K562 (cell line): ENCODE data around the gene DYNLT4. TPM values are rescaled to one million over a fixed set of nuclear protein-coding genes. Genes with fewer than 3 reads are reported as not detected.

ENCODE experiments used
- ATAC-seq: fragments of 200-7000 bp; cut with Tn5 transposase; 3 replicates; pipeline ENCODE4 v1.9.1; 2020; ENCODE audit warnings: moderate library complexity
- BruUV-seq: library from RNA; stranded (reverse); fragments of 400-500 nt; replicated peaks from 2 replicates; lab custom pipeline; 2021; lab: Mats Ljungman, UMichigan
- CTCF ChIA-PET: fragments of 300-600 bp; formaldehyde crosslinking; extraction: SDS; loops from one replicate; lab custom pipeline; 2021; ENCODE audit warnings: low intra/inter-chr PET ratio; lab: Yijun Ruan, JAX
- POLR2A ChIA-PET: fragments of 300-600, 350-650 bp; sonication (Branson Sonifier 250); formaldehyde crosslinking; extraction: SDS; loops from one replicate; lab custom pipeline; 2021; ENCODE audit warnings: antibody characterized with exemption, inconsistent platforms; lab: Yijun Ruan, JAX
- DNase-seq, 4 experiments: peaks; one replicate each; pipeline versions ENCODE4 v3.0.0 to v3.0.0-alpha.2; 2011 to 2018; ENCODE audit warnings: low spot score in 3 of 4, mixed read lengths in 3 of 4; ENCODE audit errors: extremely low read depth in 1 of 4
- FAIRE-seq: peaks from 2 replicates; lab custom pipeline; 2011; peaks lifted over from hg19 to GRCh38; lab: Jason Lieb, UNC
- H2AFZ ChIP-seq: 2 replicates; pipeline ENCODE4 v1.6.0; 2011; ENCODE audit warnings: low read depth, low read length, control low read depth, inconsistent platforms
- H3K27ac ChIP-seq: fragments of 200-600 bp; 3 replicates; pipeline ENCODE4 v1.8.0; 2011; ENCODE audit warnings: low read depth, mild to moderate bottlenecking, control low read depth, inconsistent platforms, low read length, moderate library complexity, mixed read lengths; ENCODE audit errors: extremely low read depth
- H3K27me3 ChIP-seq, 2 experiments: fragments of 300-600 bp in 1 of 2; 2 replicates in 1 of 2; 3 replicates in 1 of 2; pipeline versions ENCODE4 v1.6.0 to v1.8.0; 2011; ENCODE audit warnings: inconsistent platforms in 2 of 2, low read length in 2 of 2, mild to moderate bottlenecking in 1 of 2, mixed read lengths in 1 of 2, moderate library complexity in 1 of 2; ENCODE audit not compliant: control insufficient read depth in 2 of 2, insufficient read depth in 2 of 2
- H3K36me3 ChIP-seq: fragments of 300-600 bp; 3 replicates; pipeline ENCODE4 v1.8.0; 2011; ENCODE audit warnings: mild to moderate bottlenecking, low read length, inconsistent platforms; ENCODE audit not compliant: control insufficient read depth, insufficient read depth
- H3K4me1 ChIP-seq, 2 experiments: fragments of 200-600 bp in 1 of 2; replicated peaks in 1 of 2; 2 replicates in 1 of 2; 3 replicates in 1 of 2; pipeline versions ENCODE4 v1.5.1 to v1.8.0; 2011; ENCODE audit warnings: inconsistent platforms in 2 of 2, low read length in 2 of 2, mild to moderate bottlenecking in 1 of 2, mixed read lengths in 1 of 2, moderate library complexity in 1 of 2; ENCODE audit not compliant: control insufficient read depth in 2 of 2, insufficient read depth in 2 of 2
- H3K4me2 ChIP-seq: 2 replicates; pipeline ENCODE4 v1.6.1; 2011; ENCODE audit warnings: low read length, control low read depth, inconsistent platforms, mixed read lengths; ENCODE audit not compliant: insufficient read depth
- H3K4me3 ChIP-seq: fragments of 200-600 bp; sonication (generic), shearing (Covaris generic); 2 replicates; pipeline ENCODE4 v1.5.1; 2016; ENCODE audit warnings: control low read depth, inconsistent platforms
- H3K79me2 ChIP-seq: fragments of 200-600 bp; 3 replicates; pipeline ENCODE4 v1.8.0; 2011; ENCODE audit warnings: low read length, inconsistent platforms; ENCODE audit not compliant: control insufficient read depth, insufficient read depth
- H3K9ac ChIP-seq, 2 experiments: 2 replicates each; pipeline versions ENCODE4 v1.6.0 to v1.6.1; 2011; ENCODE audit warnings: low read depth in 2 of 2, low read length in 2 of 2, control low read depth in 1 of 2, inconsistent platforms in 1 of 2, mild to moderate bottlenecking in 1 of 2, mixed read lengths in 1 of 2; ENCODE audit not compliant: insufficient read depth in 1 of 2
- H3K9me1 ChIP-seq: one replicate; pipeline ENCODE4 v1.6.0; 2011; ENCODE audit warnings: inconsistent platforms, mild to moderate bottlenecking, low read length, moderate library complexity; ENCODE audit not compliant: control insufficient read depth, insufficient read depth
- H3K9me3 ChIP-seq: replicated peaks from 2 replicates; pipeline ENCODE4 v1.5.1; 2011; ENCODE audit warnings: low read depth, low read length, inconsistent platforms; ENCODE audit not compliant: control insufficient read depth, insufficient read depth
- H4K20me1 ChIP-seq: replicated peaks from 2 replicates; pipeline ENCODE4 v1.6.1; 2011; ENCODE audit warnings: low read length, inconsistent platforms, mixed read lengths; ENCODE audit not compliant: control insufficient read depth, insufficient read depth
- KLF16 ChIP-seq: IDR thresholded peaks from 2 replicates; pipeline ENCODE4 v1.6.1; 2016; ENCODE audit warnings: antibody characterized with exemption
- PKNOX1 ChIP-seq: fragments of 450-650 bp; IDR thresholded peaks from 2 replicates; pipeline ENCODE4 v1.6.1; 2016
- RBM17 ChIP-seq: fragments of 200-400 bp; formaldehyde crosslinking; IDR thresholded peaks from 2 replicates; pipeline ENCODE4 v1.6.1; 2017; ENCODE audit warnings: low read depth, mild to moderate bottlenecking, low read length, borderline replicate concordance
- TARDBP ChIP-seq: fragments of 450-650 bp; IDR thresholded peaks from 2 replicates; pipeline ENCODE4 v1.6.1; 2016
- VEZF1 ChIP-seq: fragments of 200-800 bp; sonication (Bioruptor generic); IDR thresholded peaks from 2 replicates; pipeline ENCODE4 v1.6.1; 2017; ENCODE audit warnings: missing genetic modification characterization, missing compliant biosample characterization
- ZC3H11A ChIP-seq: IDR thresholded peaks from 2 replicates; pipeline ENCODE4 v1.6.1; 2012; ENCODE audit warnings: low read depth, low read length, improper control_type of control experiment
- WGBS: fragments of 100-300 bp; shearing (Covaris generic); methylation state at CpG from one replicate; pipeline ENCODE4 v1.1.6; 2016; ENCODE audit warnings: low coverage, mixed read lengths; ENCODE audit not compliant: insufficient coverage; ENCODE audit errors: missing lambda C conversion rate; 5-methylcytosine and 5-hydroxymethylcytosine counted together
- in situ Hi-C: fragments of 300-500 bp; cut with MboI; formaldehyde crosslinking; loops from 4 replicates; pipeline ENCODE4 v1.15.0; 2018; ENCODE audit warnings: inconsistent platforms, mixed read lengths
- intact Hi-C: fragments of 100-400 bp; cut with micrococcal nuclease; formaldehyde crosslinking; loops from 2 replicates; pipeline ENCODE4 v1.14.2; 2022
- polyA plus RNA-seq, 8 experiments: library from polyadenylated mRNA; depleted of rRNA in 4 of 8; stranded (reverse) in 5 of 8; unstranded in 3 of 8; fragments of >200 nt; fragmentation: Nextera tagmentation in 2 of 8; fragmentation: Illumina TruSeq in 1 of 8; extraction: Ambion mirVana in 2 of 8; extraction: Trizol in 1 of 8; gene quantifications; 2 replicates each; pipeline versions ENCODE4 v1.2.1 to v1.2.3, GENCODE V29; 2011 to 2014; ENCODE audit warnings: inconsistent platforms in 1 of 8, missing spikeins in 1 of 8
- total RNA-seq, 7 experiments: library from RNA; depleted of rRNA in 6 of 7; stranded (reverse); fragments of >200 nt in 6 of 7; fragmentation: Illumina TruSeq in 2 of 7; extraction: Trizol in 2 of 7; gene quantifications; 2 replicates each; pipeline versions ENCODE4 v1.2.1 to v1.2.3, GENCODE V29; 2011 to 2021; ENCODE audit warnings: low replicate concordance in 1 of 7

Gene DYNLT4
- total and polyA plus RNA-seq, 9 of the 15 experiments (the other 6 are each of a cell fraction or from before 2014, with no cell fraction given), result 0.29 to 0.73 TPM; not detected in 7

GRCh38 chr1:44854970-44855369, 47.8 kb upstream of the DYNLT4 start:
- no peak overlapping the region for H3K9ac ChIP-seq
- H3K9me3 ChIP-seq, result no peaks in the 10 kb centered on the region
- H3K4me3 ChIP-seq, result no peak overlapping the region
- intact Hi-C loops (no loop called here), in situ Hi-C loops (no loop called here)
- H3K79me2 ChIP-seq, result no peaks in the 10 kb centered on the region
- POLR2A ChIA-PET, result interaction anchor here (0.8 to 2.6 kb wide), 3 partner anchors 11 to 36 kb away, joined by 3 to 11 read pairs (median 4); no protein-coding TSS in a partner anchor
- peaks cover 56% of the 10 kb centered on the region for H3K36me3 ChIP-seq
- FAIRE-seq (no peak), ATAC-seq (no peak), DNase-seq (no peak)
- WGBS, result 100% methylated on average over 1 of the region's 1 CpG
- no TSS peak for BruUV-seq
- no peak overlapping the region for H3K4me2 ChIP-seq
- H3K27me3 ChIP-seq, result no peaks in the 10 kb centered on the region
- CTCF ChIA-PET, result no interaction called here
- H3K27ac ChIP-seq, result no peak overlapping the region
- H4K20me1 ChIP-seq, result no peaks in the 10 kb centered on the region
- no peak overlapping the region for H2AFZ ChIP-seq
- H3K9me1 ChIP-seq, result no peaks in the 10 kb centered on the region
- no peaks in the 10 kb centered on the region for H3K4me1 ChIP-seq
- TF ChIP-seq VEZF1 (CRISPR knock-in tag), result no peak
- no peak for TF ChIP-seq TARDBP
- TF ChIP-seq ZC3H11A, result no peak
- TF ChIP-seq RBM17, result no peak
- no peak for TF ChIP-seq PKNOX1
- TF ChIP-seq KLF16, result no peak
